ENCODE measurements around the gene IFNA13. TPM values are rescaled to one million over a fixed set of nuclear protein-coding genes. Genes with fewer than 3 reads are reported as not detected.
A peak's percentile ranks its signal among the peaks of the same experiment; 100 is the strongest.

Gene IFNA13
- total RNA-seq: not detected

- DNase-seq (no peak), ATAC-seq (ENCODE audit: low read depth) (no peak)
- Mint-ChIP-seq H3K9me3 (peaks cover 2% of the 10 kb centered on the region), H3K36me3 (no peaks in the 10 kb centered on the region), H3K4me3 (no peak within 1 kb of the TSS), H3K27me3 (peaks cover 28% of the 10 kb centered on the region), H3K27ac (no peak within 1 kb of the TSS), H3K4me1 (no peaks in the 10 kb centered on the region)
- POLR2A ChIA-PET: no interaction called here
Observed at GRCh38 chr9:21367957-21368356, at the start of gene IFNA13. Gene IFNA13 (minus strand): TSS chr9:21368057. CDS start chr9:21368010, 47 bp downstream.

- DNase-seq (no peak), ATAC-seq (ENCODE audit: low read depth) (no peak)
- Mint-ChIP-seq H3K27me3 (peaks cover 17% of the 10 kb centered on the region), H3K27ac (no peak overlapping the region), H3K9me3 (no peaks in the 10 kb centered on the region), H3K4me3 (no peak overlapping the region), H3K4me1 (peaks cover 6% of the 10 kb centered on the region), H3K36me3 (no peaks in the 10 kb centered on the region)
- POLR2A ChIA-PET: no interaction called here
Observed at GRCh38 chr9:21415493-21416267, 47.8 kb upstream of the IFNA13 start.

DNA sequence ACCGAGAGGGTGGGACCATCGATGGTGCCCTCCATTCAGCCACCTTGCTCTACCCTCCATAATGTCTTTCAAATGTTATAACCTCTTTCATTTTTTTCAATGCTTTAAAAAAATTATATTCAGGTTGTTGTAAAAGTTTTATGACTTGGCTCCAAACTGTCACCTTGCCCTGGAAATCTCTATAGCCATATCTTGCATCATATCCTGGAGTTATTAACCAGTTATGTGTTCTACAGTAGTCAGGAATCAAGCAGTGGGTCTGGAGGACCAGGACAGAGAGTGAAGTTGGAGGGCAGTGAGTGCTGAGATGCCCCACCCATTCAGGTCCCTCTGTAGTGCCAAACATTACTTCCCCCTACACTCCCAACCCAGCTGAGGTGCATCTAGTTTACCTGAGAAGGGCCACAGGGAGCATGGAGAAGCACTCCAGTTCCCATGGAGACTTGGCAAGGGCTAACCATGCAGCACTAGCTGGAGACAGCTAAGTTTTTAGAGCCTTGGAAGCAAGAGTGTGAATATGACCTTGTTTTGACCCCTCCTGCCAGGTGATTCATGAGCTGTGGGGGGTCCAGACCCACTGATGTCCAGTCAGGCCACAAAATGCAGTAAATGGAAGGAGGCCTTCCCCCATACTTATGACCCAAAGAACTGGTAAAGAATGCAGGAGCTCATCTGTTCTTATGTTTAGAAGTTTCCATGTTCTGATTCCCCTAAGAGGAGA is 46.5 kb upstream of the IFNA13 start:
- H3K36me3 Mint-ChIP-seq: no peaks in the 10 kb centered on the region
- H3K27me3 Mint-ChIP-seq: peaks cover 18% of the 10 kb centered on the region
- no peaks in the 10 kb centered on the region for H3K9me3 Mint-ChIP-seq
- H3K4me3 Mint-ChIP-seq: no peak overlapping the region
- no peak overlapping the region for H3K27ac Mint-ChIP-seq
- H3K4me1 Mint-ChIP-seq: peaks cover 2% of the 10 kb centered on the region
- POLR2A ChIA-PET: no interaction called here
- no peak for DNase-seq
- no peak for ATAC-seq (ENCODE audit: low read depth)

DNA sequence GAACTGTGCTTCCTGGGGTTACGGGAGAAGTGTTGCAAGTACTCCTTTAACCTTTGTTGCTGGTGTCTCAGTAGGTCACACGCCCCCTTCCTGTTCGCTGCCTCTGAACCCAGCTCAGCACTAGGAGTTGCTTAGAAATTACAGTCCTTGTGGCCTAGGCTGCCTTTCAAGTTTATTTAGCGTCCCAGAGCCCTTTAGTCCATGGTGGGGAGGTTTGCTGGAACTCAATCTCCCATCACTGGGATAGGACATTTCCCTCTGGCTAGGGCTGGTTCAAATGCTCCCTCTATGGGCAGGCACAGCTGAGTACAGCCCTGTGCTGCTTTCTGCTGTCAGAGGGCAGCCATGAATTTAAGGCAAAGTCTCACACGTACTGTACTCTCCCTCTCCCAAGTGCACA is 45.8 kb upstream of the IFNA13 start:
- no peak for DNase-seq

GRCh38 chr9:21413151-21413550 is 45.3 kb upstream of the IFNA13 start:
- H3K4me1 Mint-ChIP-seq: peaks cover 2% of the 10 kb centered on the region
- no peak overlapping the region for H3K27ac Mint-ChIP-seq
- POLR2A ChIA-PET: no interaction called here
- ATAC-seq (ENCODE audit: low read depth): no peak
- H3K36me3 Mint-ChIP-seq: no peaks in the 10 kb centered on the region
- no peaks in the 10 kb centered on the region for H3K9me3 Mint-ChIP-seq
- H3K27me3 Mint-ChIP-seq: peaks cover 22% of the 10 kb centered on the region
- no peak for DNase-seq
- H3K4me3 Mint-ChIP-seq: no peak overlapping the region

More for the DNA sequence above, 45.8 kb upstream of the IFNA13 start:
- peaks cover 2% of the 10 kb centered on the region for H3K4me1 Mint-ChIP-seq
- no peak overlapping the region for H3K4me3 Mint-ChIP-seq
- no peaks in the 10 kb centered on the region for H3K9me3 Mint-ChIP-seq
- H3K27me3 Mint-ChIP-seq: peaks cover 22% of the 10 kb centered on the region
- ATAC-seq (ENCODE audit: low read depth): peak; percentile 36
- no peak overlapping the region for H3K27ac Mint-ChIP-seq
- H3K36me3 Mint-ChIP-seq: no peaks in the 10 kb centered on the region
- POLR2A ChIA-PET: no interaction called here

- POLR2A ChIA-PET: no interaction called here
- Mint-ChIP-seq H3K9me3 (no peaks in the 10 kb centered on the region), H3K4me1 (peaks cover 2% of the 10 kb centered on the region), H3K27me3 (peaks cover 24% of the 10 kb centered on the region), H3K4me3 (no peak overlapping the region), H3K36me3 (no peaks in the 10 kb centered on the region), H3K27ac (no peak overlapping the region)
- DNase-seq (no peak), ATAC-seq (ENCODE audit: low read depth) (no peak)
Observed at GRCh38 chr9:21412107-21412506, 44.2 kb upstream of the IFNA13 start.

DNA sequence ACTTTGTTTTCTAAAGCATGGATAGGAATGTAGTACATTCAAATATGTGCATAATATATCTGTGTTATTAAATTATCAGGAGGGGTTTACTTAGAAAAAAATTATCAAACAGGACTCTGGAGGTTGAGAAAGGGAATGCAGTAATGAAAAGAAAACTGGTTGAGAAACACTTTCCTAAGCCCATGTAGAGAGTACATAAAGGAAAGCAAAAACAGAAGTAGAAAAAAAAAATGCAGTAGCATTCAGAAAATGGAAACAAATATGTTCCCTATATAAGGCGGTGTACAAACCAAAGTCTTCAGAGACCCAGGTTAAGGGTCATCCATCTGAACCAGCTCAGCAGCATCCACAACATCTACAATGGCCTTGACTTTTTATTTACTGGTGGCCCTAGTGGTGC is 41.0 kb upstream of the IFNA13 start, which contains the start of gene IFNA8:
IFNA8 (plus strand) TSS at position 301 of the 400 bp plus-strand sequence; CDS start at position 361, 60 bp downstream.
- no peaks in the 10 kb centered on the region for H3K36me3 Mint-ChIP-seq
- no peak for ATAC-seq (ENCODE audit: low read depth)
- POLR2A ChIA-PET: no interaction called here
- H3K4me1 Mint-ChIP-seq: peaks cover 2% of the 10 kb centered on the region
- H3K27ac Mint-ChIP-seq: no peak within 1 kb of the TSS
- no peak for DNase-seq
- H3K9me3 Mint-ChIP-seq: no peaks in the 10 kb centered on the region
- H3K4me3 Mint-ChIP-seq: no peak within 1 kb of the TSS
- peaks cover 42% of the 10 kb centered on the region for H3K27me3 Mint-ChIP-seq

- no peak overlapping the region for H3K27ac Mint-ChIP-seq
- no peaks in the 10 kb centered on the region for H3K9me3 Mint-ChIP-seq
- DNase-seq: no peak
- peaks cover 7% of the 10 kb centered on the region for H3K4me1 Mint-ChIP-seq
- POLR2A ChIA-PET: no interaction called here
- peaks cover 49% of the 10 kb centered on the region for H3K27me3 Mint-ChIP-seq
- no peak for ATAC-seq (ENCODE audit: low read depth)
- no peak overlapping the region for H3K4me3 Mint-ChIP-seq
- no peaks in the 10 kb centered on the region for H3K36me3 Mint-ChIP-seq
Observed at GRCh38 chr9:21404146-21404545, 36.3 kb upstream of the IFNA13 start.

- ATAC-seq (ENCODE audit: low read depth) (no peak), DNase-seq (peak; percentile 48)
- POLR2A ChIA-PET: no interaction called here
- Mint-ChIP-seq H3K36me3 (no peaks in the 10 kb centered on the region), H3K9me3 (no peaks in the 10 kb centered on the region), H3K27ac (no peak overlapping the region), H3K4me1 (peaks cover 7% of the 10 kb centered on the region), H3K4me3 (peak overlapping the region; percentile 80), H3K27me3 (peaks cover 62% of the 10 kb centered on the region)
Observed at GRCh38 chr9:21402386-21403251, 34.8 kb upstream of the IFNA13 start.

DNA sequence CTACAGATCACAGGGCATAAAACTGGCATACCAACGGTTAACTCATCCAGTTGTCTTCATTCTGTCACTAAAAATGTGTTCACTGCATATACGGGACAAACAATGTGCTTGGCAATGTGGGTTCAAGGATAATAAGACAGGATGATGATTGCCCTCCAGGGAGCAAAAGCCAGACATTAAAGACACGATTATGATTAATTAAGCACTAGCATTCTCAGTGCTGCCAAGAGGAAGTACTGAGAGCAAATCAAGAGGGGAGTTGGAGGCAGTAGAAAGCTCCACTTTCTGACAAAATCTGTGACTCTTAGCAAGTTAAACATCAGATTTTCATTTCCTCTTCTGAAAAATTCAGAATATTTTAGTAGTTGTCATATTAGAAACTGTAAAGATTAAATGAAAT is 32.1 kb upstream of the IFNA13 start:
- Mint-ChIP-seq H3K36me3 (no peaks in the 10 kb centered on the region), H3K27ac (no peak overlapping the region), H3K4me1 (peaks cover 12% of the 10 kb centered on the region), H3K4me3 (no peak overlapping the region), H3K27me3 (peaks cover 69% of the 10 kb centered on the region), H3K9me3 (no peaks in the 10 kb centered on the region)
- POLR2A ChIA-PET: no interaction called here
- DNase-seq: no peak
- ATAC-seq (ENCODE audit: low read depth): no peak

GRCh38 chr9:21398955-21399489 is 31.2 kb upstream of the IFNA13 start:
- DNase-seq: no peak
- Mint-ChIP-seq H3K4me1 (peaks cover 12% of the 10 kb centered on the region), H3K9me3 (no peaks in the 10 kb centered on the region), H3K27ac (no peak overlapping the region), H3K4me3 (no peak overlapping the region), H3K36me3 (no peaks in the 10 kb centered on the region), H3K27me3 (peaks cover 59% of the 10 kb centered on the region)
- ATAC-seq (ENCODE audit: low read depth): no peak
- POLR2A ChIA-PET: no interaction called here

DNA sequence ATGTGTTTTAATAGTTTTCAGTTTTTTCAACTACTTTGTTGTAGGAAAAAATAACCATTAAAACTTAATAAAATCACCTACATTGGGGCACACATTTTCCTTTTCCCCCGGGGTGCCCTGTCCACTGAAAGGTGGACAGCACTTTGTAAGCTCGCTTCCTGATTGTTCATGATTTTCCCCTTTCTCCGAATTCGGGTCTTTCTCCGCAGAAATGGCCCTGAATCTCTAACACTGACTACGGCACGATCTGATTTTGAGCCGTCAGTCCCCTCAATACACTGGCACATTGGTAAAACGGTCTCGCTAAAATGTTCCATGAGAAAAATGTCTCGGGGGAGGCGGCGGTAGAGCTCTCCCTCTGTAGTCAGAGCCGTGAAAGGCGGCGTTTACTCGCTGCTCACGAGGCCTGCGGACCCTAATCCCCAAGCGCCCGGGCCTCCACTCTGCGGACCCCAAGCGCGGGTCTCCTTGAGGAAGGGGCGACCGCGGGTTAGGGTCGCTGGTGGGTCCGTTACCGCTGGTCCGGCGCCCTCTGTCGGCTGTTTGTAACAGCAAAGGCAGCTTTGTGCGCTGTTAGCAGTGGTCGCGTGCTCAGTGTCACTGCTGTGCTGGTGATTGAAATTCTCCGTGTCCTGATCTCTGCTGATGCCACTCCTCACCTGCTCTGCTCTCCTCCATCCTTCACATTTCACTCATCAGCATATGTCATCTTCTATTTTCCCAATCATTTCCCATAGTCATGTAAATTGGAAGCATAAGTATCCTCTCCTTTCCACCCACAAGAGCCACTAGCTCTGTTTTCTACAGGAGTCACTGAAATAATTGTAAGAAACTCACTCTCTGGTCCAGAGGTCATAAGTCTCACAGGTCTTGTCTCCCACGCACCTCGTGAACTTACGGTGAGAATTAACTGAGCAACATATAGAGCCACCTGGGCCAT is 28.2 kb upstream of the IFNA13 start:
- POLR2A ChIA-PET: interaction anchor here (0.8 to 1.3 kb wide), 3 partner anchors 15 to 61 kb away, joined by 3 to 4 read pairs (median 3); partner anchors contain the start of gene KLHL9
- Mint-ChIP-seq H3K4me3 (peak overlapping the region; percentile 68), H3K9me3 (no peaks in the 10 kb centered on the region), H3K36me3 (no peaks in the 10 kb centered on the region), H3K27ac (no peak overlapping the region), H3K4me1 (peaks cover 8% of the 10 kb centered on the region), H3K27me3 (peaks cover 60% of the 10 kb centered on the region)
- DNase-seq (peak; percentile 73), ATAC-seq (ENCODE audit: low read depth) (peak; percentile 86)
